GM19239 (cell line): ENCODE measurements around the gene FGF10.

Experiments used
- DNase-seq: peaks from one replicate; pipeline ENCODE4 v3.0.0; 2011; ENCODE audit warnings: low spot score; ENCODE audit not compliant: insufficient read length
- FAIRE-seq: peaks from 2 replicates; lab custom pipeline; 2011; peaks lifted over from hg19 to GRCh38; lab: Jason Lieb, UNC

FGF10 gene

GRCh38 chr5:44360919-44361318 lies 28.3 kb downstream of the FGF10 start:
- DNase-seq (no peak), FAIRE-seq (no peak)

DNA sequence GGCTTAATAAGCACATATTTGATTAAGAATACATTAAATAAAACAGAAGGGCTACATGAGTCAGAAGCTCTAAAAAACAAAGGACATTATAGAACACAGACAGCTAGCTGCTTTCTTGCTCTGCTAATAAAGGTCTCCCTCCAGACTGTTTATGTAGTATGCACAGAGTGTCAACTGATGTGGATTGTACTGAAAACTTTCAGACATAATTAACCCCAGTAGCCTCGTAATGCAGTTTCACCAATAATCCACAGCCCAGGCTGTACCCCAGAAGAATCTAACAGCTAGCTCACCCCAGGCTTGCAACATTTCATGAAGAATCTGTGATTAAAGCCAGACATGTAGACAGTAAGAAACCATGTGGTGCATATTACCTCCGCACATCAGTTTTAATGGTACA lies 30.8 kb downstream of the FGF10 start:
- no peak for DNase-seq
- no peak for FAIRE-seq

GRCh38 chr5:44356231-44356630 lies 33.0 kb downstream of the FGF10 start:
- no peak for DNase-seq
- FAIRE-seq: no peak

- FAIRE-seq (no peak), DNase-seq (no peak)
Observed at GRCh38 chr5:44345871-44346270, 43.3 kb downstream of the FGF10 start.

GRCh38 chr5:44336708-44337107 lies 52.5 kb downstream of the FGF10 start:
- DNase-seq (no peak), FAIRE-seq (no peak)

GRCh38 chr5:44334622-44335021 lies 54.6 kb downstream of the FGF10 start:
- FAIRE-seq: no peak

GRCh38 chr5:44332285-44332971 lies 56.8 kb downstream of the FGF10 start:
- DNase-seq (peak; percentile 7), FAIRE-seq (no peak)

More at GRCh38 chr5:44334622-44335021, 54.6 kb downstream of the FGF10 start:
- no peak for DNase-seq

GRCh38 chr5:44331471-44332050 lies 57.7 kb downstream of the FGF10 start:
- FAIRE-seq (no peak), DNase-seq (no peak)

DNA sequence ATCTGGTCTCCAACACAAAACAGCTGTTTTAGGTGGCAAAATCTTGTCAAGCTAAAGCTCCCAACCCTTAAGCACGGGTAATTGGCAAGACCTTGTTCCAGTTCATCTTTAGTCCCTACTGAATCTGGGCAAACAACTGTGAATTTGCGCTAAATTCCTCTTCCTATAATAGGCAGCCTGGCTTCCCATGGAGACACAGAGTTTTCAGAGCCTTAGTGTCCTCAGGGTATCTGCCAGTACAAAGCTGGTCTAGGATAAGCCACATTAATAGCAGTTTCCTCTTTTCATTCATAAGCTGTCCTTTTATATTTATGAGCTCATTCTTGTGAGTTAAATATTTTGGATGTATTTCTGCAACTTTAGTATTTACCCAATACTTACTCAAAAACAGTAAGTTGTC lies 59.5 kb downstream of the FGF10 start:
- DNase-seq (no peak), FAIRE-seq (no peak)

GRCh38 chr5:44321144-44321725 lies 68.0 kb downstream of the FGF10 start:
- DNase-seq (no peak), FAIRE-seq (no peak)

DNA sequence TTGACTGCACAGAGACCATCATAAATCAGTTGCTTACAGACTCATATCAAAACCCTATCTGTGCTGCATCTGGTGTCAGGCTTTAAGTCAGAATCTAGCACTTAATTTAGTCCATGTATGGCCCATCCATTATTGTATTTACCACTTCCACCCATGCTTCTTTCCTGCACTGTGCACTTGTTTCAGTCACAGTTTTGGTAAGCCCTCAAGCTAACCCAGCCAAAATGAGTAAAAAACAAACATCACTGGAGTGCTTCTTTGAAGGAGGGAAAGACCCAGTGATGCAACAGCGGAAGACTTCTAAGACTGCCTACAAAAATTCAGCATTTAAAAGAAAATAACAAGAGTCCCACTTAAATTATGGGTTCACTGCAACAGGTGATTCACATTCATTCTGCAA lies 69.0 kb downstream of the FGF10 start:
- FAIRE-seq (no peak), DNase-seq (no peak)

- no peak for DNase-seq
Observed at GRCh38 chr5:44318883-44319282, 70.3 kb downstream of the FGF10 start.

GRCh38 chr5:44312374-44312773 lies 76.8 kb downstream of the FGF10 start:
- no peak for FAIRE-seq

More at GRCh38 chr5:44318883-44319282, 70.3 kb downstream of the FGF10 start:
- FAIRE-seq: no peak

GRCh38 chr5:44300551-44300950 lies 88.7 kb downstream of the FGF10 start:
- no peak for FAIRE-seq
- DNase-seq: no peak

More at GRCh38 chr5:44312374-44312773, 76.8 kb downstream of the FGF10 start:
- no peak for DNase-seq

DNA sequence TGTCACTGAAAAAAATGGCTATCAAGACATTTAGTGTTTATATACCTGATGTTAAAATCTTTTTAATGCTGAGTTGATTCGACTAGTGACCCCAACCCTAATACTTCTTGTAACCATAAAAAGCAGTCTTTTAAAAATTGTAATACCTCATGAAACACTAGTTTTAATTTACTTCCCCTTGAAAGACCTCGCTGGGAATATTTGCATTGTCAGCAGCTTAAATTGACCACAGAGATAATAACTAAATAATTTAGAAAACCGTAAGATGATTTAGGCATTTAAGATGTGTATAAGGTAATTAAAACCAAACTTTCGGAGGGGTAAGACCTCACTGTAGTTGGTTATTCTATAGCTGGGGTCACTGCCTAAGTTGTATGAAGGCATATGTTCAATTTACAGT lies 89.8 kb downstream of the FGF10 start:
- no peak for FAIRE-seq
- no peak for DNase-seq

DNA sequence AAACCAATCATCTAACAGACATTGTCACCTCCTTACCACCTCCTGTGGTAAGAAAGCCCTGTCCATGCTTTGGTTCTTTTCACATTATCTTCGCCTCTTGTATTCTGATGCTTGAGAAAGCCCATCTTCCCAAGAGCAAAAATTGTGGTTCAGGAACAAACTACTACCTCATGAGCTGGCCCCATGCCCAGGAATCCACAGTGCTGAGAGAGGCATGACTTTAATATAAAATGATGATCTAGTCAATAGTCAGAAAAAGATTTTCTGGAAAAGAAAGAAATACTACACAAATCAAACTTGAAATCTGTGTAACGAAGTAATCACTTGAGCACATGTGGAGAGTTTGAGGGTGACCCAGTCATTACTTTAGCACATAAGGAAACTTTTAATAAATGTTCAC lies 94.7 kb downstream of the FGF10 start:
- FAIRE-seq (no peak), DNase-seq (no peak)

DNA sequence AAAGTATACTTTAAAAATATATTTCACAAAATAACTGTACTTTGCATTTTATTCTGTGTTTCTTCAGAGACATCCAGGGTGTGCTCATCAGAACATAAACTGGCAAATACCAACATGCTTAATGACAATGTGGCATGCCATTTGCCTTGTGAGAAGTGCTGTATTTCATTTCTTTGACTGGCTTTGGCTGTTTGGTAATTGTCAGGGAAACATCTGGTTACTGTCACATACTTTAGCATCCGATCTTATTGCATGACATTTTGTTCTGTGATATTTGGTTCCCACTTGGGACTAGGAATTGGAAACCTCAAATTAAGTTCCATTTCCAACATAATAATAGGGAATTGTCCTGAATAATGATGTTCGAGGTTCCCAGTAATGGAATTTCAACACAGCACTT lies 96.5 kb downstream of the FGF10 start:
- DNase-seq (no peak), FAIRE-seq (no peak)

- FAIRE-seq (no peak), DNase-seq (no peak)
Observed at GRCh38 chr5:44278469-44278868, 110.8 kb downstream of the FGF10 start.

DNA sequence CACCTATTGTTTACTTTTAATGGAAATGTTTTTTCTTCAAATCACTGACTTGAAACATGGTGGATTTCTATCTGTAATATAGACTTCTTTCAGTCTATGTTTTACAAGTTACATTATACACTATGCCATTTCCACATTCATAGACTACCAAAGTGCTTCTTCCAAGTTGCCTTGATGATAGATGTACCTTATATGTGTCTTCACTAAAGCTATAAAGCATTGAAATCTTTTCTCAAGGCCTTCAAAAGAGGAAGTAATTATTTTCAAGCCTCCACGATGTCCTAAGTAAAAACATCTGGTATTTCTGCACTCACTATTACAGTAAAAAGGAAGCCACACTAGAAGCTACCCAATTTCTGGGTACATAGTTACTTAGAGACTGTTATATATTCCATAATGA lies 113.3 kb downstream of the FGF10 start:
- FAIRE-seq (no peak), DNase-seq (no peak)

DNA sequence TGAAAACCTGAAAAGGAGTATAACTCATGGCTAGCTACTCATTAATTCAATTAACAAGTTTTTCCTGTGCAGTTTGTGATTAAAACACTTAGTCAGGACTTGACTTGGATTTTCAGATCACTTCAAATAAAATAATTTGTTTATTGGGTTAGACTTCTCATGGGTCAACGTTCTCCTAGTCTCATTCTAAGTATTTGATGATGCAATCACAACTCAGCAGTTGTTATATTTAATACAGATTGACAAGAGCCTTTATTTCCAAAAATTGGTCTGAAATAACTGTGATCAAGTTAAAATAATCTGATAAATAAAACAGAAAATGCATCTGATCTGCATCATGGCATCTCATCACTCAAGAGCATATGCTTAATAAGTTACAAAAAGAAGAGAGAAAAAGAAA lies 113.9 kb downstream of the FGF10 start:
- DNase-seq (no peak), FAIRE-seq (no peak)

GRCh38 chr5:44267909-44268308 lies 121.3 kb downstream of the FGF10 start:
- no peak for DNase-seq
- no peak for FAIRE-seq
